Measurements from ENCODE around the gene IL4. TPM values are rescaled to one million over a fixed set of nuclear protein-coding genes. Genes with fewer than 3 reads are reported as not detected.
"Not testable (repeated sequence)": the region's sequence is repeated elsewhere in the genome, so short reads cannot be mapped to it uniquely, and the experiment has no call there.

IL4 gene
- total RNA-seq, result not detected

DNA sequence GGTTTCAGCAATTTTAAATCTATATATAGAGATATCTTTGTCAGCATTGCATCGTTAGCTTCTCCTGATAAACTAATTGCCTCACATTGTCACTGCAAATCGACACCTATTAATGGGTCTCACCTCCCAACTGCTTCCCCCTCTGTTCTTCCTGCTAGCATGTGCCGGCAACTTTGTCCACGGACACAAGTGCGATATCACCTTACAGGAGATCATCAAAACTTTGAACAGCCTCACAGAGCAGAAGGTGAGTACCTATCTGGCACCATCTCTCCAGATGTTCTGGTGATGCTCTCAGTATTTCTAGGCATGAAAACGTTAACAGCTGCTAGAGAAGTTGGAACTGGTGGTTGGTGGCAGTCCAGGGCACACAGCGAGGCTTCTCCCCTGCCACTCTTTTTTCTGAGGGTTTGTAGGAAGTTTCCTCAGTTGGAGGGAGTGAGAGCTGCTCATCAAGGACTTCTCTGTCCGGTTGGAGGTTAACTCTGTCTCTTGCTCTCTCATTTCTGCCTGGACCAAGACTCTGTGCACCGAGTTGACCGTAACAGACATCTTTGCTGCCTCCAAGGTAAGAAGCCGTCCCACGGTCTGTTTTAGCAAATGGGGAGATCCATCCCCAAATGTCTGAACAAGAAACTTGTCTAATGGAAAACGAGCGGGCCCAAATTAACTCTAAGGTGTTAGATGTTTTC, at the start of gene IL4:
IL4 (plus strand) TSS at position 51 of the 692 bp plus-strand sequence; CDS start at position 113, 62 bp downstream.
- peak within 1 kb of the TSS; percentile 95 to 96 for H3K27ac ChIP-seq
- TF ChIP-seq, protein P1, sequence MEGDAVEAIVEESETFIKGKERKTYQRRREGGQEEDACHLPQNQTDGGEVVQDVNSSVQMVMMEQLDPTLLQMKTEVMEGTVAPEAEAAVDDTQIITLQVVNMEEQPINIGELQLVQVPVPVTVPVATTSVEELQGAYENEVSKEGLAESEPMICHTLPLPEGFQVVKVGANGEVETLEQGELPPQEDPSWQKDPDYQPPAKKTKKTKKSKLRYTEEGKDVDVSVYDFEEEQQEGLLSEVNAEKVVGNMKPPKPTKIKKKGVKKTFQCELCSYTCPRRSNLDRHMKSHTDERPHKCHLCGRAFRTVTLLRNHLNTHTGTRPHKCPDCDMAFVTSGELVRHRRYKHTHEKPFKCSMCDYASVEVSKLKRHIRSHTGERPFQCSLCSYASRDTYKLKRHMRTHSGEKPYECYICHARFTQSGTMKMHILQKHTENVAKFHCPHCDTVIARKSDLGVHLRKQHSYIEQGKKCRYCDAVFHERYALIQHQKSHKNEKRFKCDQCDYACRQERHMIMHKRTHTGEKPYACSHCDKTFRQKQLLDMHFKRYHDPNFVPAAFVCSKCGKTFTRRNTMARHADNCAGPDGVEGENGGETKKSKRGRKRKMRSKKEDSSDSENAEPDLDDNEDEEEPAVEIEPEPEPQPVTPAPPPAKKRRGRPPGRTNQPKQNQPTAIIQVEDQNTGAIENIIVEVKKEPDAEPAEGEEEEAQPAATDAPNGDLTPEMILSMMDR (IDR thresholded peaks at IDR 0.05), result no peak
- no peaks in the 10 kb centered on the region for H3K9me3 ChIP-seq
- H3K4me1 ChIP-seq, result peaks cover 9 to 23% of the 10 kb centered on the region in 2 donors
- H3K4me3 ChIP-seq, result peak within 1 kb of the TSS; percentile 29 to 54
- intact Hi-C loops (cut with DNase I), result no loop called here
- H3K27me3 ChIP-seq, result no peaks in the 10 kb centered on the region
- no peaks in the 10 kb centered on the region for H3K36me3 ChIP-seq
- DNase-seq (ENCODE audit: low spot score in 2 of 2), result no peak

GRCh38 chr5:132627470-132627869, 46.3 kb upstream of the IL4 start:
- TF ChIP-seq, protein P1 (IDR thresholded peaks at IDR 0.05), result no peak
- H3K4me1 ChIP-seq, result no peaks in the 10 kb centered on the region
- DNase-seq (ENCODE audit: low spot score in 2 of 2), result no peak
- no peak overlapping the region for H3K27ac ChIP-seq
- peaks cover 6 to 24% of the 10 kb centered on the region in 2 donors for H3K36me3 ChIP-seq
- H3K9me3 ChIP-seq, result no peaks in the 10 kb centered on the region
- intact Hi-C loops (cut with DNase I), result no loop called here
- no peaks in the 10 kb centered on the region for H3K27me3 ChIP-seq
- H3K4me3 ChIP-seq, result no peak overlapping the region

DNA sequence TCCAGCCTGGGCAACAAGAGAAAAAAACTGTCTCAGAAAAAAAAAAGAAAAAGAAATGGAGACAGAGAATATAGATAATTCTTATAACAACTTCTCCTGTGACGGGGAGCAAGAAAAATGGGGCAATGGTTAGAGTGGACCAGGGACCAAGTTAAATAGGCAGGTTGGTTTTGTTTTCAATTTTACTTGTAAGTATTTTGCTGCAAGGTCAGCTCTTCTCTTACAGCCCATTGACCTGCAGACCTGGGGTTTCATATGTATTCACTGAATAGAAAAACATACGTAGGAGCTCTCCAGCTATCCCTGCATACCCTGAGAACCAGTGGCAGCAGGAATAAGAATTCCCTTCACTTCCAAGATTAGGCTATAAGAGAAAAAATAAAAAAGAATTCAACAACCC, 45.0 kb upstream of the IL4 start:
- H3K36me3 ChIP-seq, result peaks cover 6 to 23% of the 10 kb centered on the region in 2 donors

GRCh38 chr5:132629230-132629944, 44.4 kb upstream of the IL4 start:
- no peaks in the 10 kb centered on the region for H3K4me1 ChIP-seq
- intact Hi-C loops (cut with DNase I), result no loop called here
- no peaks in the 10 kb centered on the region for H3K9me3 ChIP-seq
- no peak overlapping the region for H3K27ac ChIP-seq
- no peak for DNase-seq (ENCODE audit: low spot score in 2 of 2)
- H3K27me3 ChIP-seq, result no peaks in the 10 kb centered on the region
- no peak overlapping the region for H3K4me3 ChIP-seq
- H3K36me3 ChIP-seq, result peaks cover 6 to 26% of the 10 kb centered on the region in 2 donors
- TF ChIP-seq, protein P1 (IDR thresholded peaks at IDR 0.05), result no peak

More for the DNA sequence above, 45.0 kb upstream of the IL4 start:
- H3K27me3 ChIP-seq, result no peaks in the 10 kb centered on the region
- intact Hi-C loops (cut with DNase I), result no loop called here
- H3K9me3 ChIP-seq, result no peaks in the 10 kb centered on the region
- TF ChIP-seq, protein P1 (IDR thresholded peaks at IDR 0.05), result no peak
- H3K4me1 ChIP-seq, result no peaks in the 10 kb centered on the region
- H3K27ac ChIP-seq, result no peak overlapping the region
- no peak overlapping the region for H3K4me3 ChIP-seq
- no peak for DNase-seq (ENCODE audit: low spot score in 2 of 2)

DNA sequence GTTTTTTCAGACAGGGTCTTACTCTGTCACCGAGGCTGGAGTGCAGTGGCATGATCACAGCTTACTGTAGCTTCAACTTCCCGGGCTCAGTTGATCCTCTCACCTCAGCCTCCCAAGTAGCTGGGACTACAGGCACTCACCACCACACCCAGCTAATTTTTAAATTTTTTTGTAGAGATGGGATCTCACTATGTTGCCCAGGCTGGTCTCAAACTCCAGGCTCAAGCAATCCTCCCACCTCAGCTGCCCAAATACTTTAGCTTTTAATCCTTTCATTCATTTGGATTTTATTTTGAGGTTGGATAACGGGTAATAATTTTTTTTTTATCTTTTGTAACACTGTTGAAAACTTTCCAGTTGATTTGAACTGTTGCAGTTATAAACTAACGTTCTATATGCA, 40.2 kb upstream of the IL4 start:
- DNase-seq (ENCODE audit: low spot score in 2 of 2); H3K4me1 ChIP-seq; H3K4me3 ChIP-seq; intact Hi-C loops (cut with DNase I); H3K27me3 ChIP-seq; H3K9me3 ChIP-seq; H3K27ac ChIP-seq: not testable (repeated sequence)
- peaks cover 19 to 38% of the 10 kb centered on the region in 2 donors for H3K36me3 ChIP-seq

DNA sequence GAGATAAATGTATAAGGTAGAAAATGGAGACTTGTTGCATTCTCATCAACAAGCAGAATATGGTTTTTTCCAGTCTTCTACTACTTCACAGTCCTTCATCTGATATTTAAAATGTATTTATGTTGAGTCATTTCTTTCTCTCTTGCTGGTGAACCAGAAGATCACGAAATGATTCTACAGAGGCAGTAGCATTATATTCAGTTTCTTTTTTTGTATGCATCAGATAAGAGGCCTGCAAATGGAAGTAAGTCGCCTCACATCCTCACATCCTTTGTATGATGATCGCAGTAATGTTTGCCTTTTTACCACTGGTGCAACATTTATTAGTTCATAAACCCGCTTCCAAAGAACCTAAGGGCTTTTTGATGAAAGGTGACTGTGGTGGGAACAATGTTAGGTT, 37.9 kb upstream of the IL4 start:
- no peak overlapping the region for H3K27ac ChIP-seq
- no peak overlapping the region for H3K4me3 ChIP-seq
- no peaks in the 10 kb centered on the region for H3K4me1 ChIP-seq
- H3K9me3 ChIP-seq, result no peaks in the 10 kb centered on the region
- H3K36me3 ChIP-seq, result peaks cover 35 to 44% of the 10 kb centered on the region in 2 donors
- intact Hi-C loops (cut with DNase I), result no loop called here
- no peaks in the 10 kb centered on the region for H3K27me3 ChIP-seq
- TF ChIP-seq, protein P1 (IDR thresholded peaks at IDR 0.05), result no peak
- no peak for DNase-seq (ENCODE audit: low spot score in 2 of 2)

Measured in ascending aorta (tissue), 2 donors.